GM18517 (cell line): ENCODE data around the gene CFAP45.

Experiments
- ATAC-seq: cut with Tn5 transposase; IDR thresholded peaks from one replicate; pipeline ENCODE4 v1.9.1; 2021; ENCODE audit warnings: mild to moderate bottlenecking, moderate library complexity; ENCODE audit not compliant: unreplicated experiment

CFAP45 gene

DNA sequence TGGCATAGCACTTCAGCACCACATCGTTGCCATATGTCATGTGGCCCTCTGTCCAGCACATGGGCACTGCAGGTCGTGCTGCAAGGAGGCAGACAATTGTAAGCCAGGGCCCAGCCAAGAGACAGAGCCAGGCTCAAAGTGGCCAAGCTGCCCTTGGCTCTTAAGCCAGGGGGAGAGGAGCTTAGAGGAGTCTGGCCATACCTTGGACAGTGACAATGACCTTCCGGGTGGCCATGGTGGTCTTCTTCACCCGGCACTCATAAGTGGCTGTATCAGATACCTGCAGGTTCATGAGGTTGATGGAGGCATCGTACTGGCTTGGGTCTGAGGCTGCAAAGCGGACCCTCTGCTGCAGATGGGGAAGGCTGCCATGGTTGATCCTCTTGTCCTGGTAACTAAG lies 42.1 kb downstream of the CFAP45 start:
- ATAC-seq, result no peak

GRCh38 chr1:159856576-159856975 lies 43.4 kb downstream of the CFAP45 start:
- ATAC-seq, result no peak

DNA sequence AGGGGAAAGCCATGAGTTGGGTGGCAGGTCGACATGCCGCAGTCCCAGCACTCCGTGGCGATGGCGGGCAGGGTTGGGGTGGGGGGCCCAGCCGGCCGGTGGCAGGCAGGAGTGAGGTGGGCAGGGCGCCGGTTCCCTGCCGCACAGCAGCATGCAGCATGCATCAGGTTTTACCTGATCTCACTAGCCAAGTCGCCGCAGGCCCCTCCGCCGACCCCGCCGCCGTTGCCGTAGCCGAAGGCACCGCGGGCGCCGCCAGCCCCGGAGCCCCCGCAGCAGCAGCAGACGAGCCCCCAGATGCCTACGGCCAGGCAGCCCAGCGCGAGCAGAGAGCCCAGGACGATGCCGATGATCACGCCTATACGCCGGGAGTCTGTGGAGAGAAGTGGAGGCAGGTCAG lies 44.3 kb downstream of the CFAP45 start:
- no peak for ATAC-seq

DNA sequence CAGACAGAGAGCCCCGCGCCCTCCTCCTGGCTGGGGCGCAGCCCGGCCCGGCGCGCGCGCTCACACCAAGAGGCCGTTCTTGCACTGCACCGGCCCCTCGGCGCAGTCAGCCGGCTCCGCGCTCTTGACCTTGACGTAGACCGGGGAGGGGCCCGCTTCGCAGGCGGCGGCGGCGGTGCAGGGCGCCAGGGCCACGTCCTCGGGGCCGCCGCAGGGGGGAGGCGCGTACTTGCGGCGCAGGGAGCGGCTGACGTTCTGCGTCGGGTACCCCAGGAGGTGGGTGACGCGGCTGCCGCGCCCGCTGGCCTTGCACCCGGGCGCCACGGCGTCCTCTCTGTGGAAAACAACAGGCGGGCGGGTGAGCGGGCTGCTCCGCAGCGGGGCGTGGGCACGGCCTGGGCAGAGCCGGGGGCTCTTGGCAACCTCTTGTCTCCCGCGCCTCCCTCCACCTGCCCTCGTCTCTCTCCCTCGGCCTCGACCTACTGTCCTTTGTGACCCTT lies 45.2 kb downstream of the CFAP45 start:
- ATAC-seq, result peak; percentile 76

DNA sequence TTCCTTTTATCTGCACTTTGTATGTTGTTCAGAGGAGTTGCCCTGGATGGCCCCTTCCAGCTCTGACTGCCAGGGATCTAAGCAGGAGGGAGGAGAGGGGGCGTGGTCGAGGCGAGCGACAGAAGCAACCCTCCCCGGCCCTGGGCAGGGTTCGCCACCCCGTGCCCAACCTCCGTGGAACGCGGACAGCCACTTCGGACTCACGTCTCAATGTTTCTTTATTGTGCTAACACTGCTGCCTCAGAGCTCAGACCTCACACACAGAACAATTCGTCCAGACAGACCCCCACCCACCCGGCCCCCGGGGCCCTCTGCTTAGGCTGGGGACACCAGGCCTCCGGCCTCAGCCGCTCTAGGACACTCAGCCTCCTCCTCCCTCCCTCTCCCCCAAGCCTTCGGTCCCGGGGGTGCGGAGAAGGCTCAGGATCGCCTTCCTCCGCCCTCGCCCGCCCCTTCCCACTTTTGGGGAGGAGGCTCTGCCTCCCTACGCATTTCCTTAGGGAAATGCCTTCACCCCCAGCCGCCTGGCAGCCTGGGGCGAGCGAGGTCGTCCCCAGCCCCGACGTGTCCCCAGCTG lies 45.8 kb downstream of the CFAP45 start:
- ATAC-seq, result peak; percentile 18

- ATAC-seq, result no peak
Observed at GRCh38 chr1:159853417-159854115, 46.4 kb downstream of the CFAP45 start.

GRCh38 chr1:159851407-159851806 lies 48.6 kb downstream of the CFAP45 start:
- no peak for ATAC-seq

- no peak for ATAC-seq
Observed at GRCh38 chr1:159849626-159850366, 50.2 kb downstream of the CFAP45 start.

DNA sequence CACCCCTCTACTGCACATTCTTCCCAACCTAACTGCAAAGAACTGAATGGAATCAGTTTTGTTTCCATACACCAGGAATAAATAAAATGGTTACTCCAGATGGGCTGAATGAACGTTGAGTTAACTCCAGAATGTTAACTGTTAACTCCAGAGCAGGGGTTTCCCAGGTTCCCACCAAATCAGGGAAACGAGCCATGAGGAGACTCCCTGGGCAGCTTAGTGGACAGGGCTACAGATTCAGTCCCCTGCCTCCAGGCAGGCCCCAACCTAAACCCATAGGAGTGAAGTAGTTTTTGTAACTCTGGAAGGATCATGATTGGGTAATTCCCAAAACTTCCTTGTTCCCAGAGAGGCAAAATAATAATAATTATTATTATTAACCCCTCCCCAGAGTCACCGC lies 51.6 kb downstream of the CFAP45 start:
- ATAC-seq, result no peak

- ATAC-seq, result no peak
Observed at GRCh38 chr1:159847231-159847630, 52.7 kb downstream of the CFAP45 start.

DNA sequence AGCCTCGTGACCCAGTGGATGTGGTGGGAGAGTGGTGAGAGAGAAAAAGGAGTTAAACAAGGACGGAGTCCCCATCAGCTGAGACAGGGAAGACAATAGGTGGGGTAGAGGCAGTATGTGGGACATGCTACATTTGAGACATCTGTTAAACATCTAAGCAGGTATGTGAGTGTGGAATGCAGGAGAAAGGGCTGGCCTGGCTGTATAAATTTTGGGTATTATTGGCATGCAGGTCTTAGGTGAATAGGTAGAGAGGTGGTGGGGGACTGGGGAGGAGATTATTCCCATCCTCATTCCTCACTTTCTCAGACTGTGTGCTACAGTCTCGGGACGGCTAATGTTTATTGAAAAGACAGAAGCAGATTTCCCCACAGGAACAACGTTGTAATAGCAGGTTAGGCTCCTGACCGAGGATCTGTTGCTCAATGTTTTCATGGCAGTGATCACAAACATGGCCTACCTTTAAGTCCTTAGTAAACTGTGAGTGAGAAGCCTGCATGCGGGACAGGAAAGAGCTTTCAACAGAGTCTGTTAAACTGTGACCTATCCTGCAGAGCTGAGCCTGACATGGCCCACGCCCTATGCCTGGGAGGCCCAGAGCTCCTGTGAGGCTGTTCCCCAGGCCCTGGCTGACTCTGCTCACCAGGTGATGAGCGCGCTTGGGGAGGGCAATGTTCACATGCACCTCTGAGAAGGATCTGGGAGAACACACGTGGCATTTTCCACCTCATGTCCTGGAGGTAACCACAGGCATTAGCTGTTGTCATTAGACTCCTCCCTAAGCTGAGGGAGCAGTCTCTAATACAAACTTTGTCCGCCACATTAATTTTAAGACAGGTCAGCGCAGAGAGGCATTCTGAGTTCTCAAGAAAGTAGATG lies 54.0 kb downstream of the CFAP45 start:
- no peak for ATAC-seq

GRCh38 chr1:159843459-159843858 lies 56.5 kb downstream of the CFAP45 start:
- no peak for ATAC-seq

DNA sequence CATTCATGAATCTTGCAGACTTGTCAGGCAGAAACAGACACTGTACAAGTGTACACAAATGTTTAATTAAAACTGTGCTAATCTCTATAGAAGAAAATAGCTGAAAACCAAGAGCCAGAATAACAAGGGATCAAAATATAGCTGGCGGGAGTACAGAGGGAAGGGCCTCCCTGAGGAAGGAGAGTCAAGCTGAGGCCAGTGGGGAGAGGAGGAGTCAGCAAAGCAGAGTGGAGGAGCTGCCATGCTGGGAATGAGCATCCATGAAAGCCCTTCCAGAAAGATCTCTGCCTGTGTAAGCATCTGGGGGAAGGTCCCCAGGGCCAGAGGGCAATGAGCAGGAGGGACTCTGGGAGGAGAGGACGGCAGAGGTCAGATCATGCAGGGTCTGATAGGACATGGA lies 58.2 kb downstream of the CFAP45 start:
- ATAC-seq, result no peak

DNA sequence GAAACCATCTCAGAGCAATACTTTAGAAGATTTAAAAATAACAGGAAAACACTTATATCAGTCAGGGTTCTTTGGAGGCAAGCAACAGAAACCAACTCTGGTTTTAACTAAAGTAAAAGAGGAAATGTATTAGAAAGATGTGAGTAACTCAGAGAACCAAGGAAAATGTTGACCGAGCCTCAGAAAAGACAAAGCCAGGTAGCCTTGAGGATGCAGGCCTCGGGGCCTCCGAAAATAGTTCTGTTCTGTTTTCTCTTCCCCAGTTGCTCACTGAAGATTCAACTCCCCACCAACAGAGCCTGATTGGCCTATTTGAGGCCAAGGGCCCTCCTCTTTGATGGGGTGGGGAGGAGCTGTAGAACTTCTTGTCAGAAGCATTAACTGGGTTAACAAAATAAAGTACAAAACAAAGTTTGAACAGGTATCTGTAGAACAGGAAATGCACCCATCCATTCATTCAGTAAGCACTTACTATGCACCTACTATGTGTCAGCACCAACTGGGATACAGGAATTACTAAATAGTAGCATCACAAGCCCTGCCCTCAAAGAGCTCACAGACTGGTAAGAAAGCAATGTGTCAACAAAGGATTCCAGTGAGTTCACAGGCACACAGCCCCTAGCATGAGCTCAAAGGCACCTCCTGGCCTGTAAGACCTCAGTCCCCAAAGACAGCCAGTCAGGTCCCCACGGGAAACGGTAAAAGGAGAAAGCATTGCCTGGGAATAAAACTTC lies 60.7 kb downstream of the CFAP45 start:
- peak; percentile 48 for ATAC-seq

DNA sequence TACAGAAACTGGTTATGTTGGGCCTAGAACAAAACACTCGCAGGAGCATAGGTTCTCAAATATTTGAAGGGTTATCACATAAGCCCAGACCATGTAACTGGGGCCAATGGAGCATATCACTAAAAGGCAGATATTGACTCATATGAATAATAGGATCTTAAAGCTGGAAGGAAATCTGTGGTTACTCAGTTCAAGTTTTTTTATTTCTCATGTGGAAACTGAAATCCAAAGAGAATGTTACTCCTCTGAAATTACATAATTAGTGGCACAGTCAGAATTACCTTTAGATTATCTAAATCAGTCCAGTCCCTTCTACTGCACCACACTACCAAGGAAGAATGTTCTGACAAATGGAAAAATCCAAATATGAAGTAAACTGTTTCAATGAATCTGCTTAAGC lies 61.2 kb downstream of the CFAP45 start:
- ATAC-seq, result no peak

DNA sequence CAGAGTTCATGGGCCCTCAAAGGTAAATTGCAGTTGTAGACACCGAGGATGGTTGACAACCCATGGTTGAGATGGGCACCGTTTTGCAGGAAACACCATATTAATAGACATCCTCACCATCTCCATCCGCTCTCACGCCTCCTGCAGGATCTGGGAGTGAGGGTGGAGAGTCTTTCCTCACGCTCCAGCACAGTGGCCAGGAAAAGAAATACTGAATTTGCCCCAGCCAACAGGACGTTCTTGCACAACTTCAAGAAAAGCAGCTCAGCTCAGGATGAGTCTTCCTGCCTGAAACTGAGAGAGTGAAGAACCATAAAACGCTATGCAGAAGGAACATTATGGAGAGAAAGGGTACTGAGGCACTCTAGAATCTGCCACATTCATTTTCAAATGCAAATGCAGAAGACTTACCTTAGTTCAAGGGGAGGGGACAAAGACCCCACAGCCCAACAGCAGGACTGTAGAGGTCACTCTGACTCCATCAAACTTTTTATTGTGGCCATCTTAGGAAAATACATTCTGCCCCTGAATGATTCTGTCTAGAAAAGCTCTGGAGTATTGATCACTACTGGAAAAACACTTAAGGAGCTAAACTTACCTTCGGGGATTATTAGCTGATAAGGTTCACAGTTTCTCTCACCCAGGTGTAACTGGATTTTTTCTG lies 64.0 kb downstream of the CFAP45 start:
- ATAC-seq, result no peak

DNA sequence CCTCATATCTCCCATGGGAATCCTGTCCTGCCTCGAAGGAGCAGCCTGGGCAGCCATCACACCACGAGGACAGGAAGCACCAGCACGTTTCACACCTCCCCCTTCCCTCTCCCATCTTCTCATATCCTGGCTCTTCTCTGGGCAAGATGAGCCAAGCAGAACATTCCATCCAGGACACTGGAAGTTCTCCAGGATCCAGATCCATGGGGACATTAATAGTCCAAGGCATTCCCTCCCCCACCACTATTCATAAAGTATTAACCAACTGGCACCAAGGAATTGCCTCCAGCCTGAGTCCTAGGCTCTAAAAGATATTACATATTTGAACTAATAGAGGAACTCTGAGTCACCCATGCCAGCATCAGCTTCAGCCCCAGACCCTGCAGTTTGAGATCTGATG lies 64.6 kb downstream of the CFAP45 start:
- ATAC-seq, result no peak

- ATAC-seq, result no peak
Observed at GRCh38 chr1:159832309-159832708, 67.7 kb downstream of the CFAP45 start.

- no peak for ATAC-seq
Observed at GRCh38 chr1:159831412-159832141, 68.4 kb downstream of the CFAP45 start.
